ENCODE measurements around the gene CCDC184.
"Not testable (repeated sequence)": the region's sequence is repeated elsewhere in the genome, so short reads cannot be mapped to it uniquely, and the experiment has no call there.

The CCDC184 gene

DNA sequence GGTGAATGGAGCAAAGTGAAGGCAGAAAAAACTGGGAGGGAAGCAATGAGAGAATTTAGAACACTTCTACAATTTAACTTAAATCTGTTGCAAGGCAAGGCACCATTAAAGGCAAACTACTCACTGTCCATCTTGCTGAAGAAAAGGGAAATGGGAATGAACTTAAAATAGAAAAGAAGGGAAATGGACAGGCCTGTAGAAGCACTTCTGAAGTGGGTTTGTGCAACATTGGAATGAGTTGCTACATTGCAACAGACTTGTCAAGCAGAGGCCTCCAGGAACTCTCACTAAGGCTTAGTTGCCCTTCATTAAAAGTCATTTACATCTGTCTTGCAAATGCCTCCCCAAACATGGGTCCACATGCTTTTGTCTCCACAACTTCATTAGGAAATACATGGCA, 33.3 kb downstream of the CCDC184 start:
- TF ChIP-seq ZFX (IDR thresholded peaks at IDR 0.05; ENCODE audit: borderline replicate concordance): no peak
- TF ChIP-seq, protein P1, sequence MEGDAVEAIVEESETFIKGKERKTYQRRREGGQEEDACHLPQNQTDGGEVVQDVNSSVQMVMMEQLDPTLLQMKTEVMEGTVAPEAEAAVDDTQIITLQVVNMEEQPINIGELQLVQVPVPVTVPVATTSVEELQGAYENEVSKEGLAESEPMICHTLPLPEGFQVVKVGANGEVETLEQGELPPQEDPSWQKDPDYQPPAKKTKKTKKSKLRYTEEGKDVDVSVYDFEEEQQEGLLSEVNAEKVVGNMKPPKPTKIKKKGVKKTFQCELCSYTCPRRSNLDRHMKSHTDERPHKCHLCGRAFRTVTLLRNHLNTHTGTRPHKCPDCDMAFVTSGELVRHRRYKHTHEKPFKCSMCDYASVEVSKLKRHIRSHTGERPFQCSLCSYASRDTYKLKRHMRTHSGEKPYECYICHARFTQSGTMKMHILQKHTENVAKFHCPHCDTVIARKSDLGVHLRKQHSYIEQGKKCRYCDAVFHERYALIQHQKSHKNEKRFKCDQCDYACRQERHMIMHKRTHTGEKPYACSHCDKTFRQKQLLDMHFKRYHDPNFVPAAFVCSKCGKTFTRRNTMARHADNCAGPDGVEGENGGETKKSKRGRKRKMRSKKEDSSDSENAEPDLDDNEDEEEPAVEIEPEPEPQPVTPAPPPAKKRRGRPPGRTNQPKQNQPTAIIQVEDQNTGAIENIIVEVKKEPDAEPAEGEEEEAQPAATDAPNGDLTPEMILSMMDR (IDR thresholded peaks at IDR 0.05): no peak

GRCh38 chr12:48219631-48220030, 36.2 kb downstream of the CCDC184 start:
- H3K27ac ChIP-seq: no peak overlapping the region
- TF ChIP-seq, protein P1 (IDR thresholded peaks at IDR 0.05): no peak
- TF ChIP-seq ZFX (IDR thresholded peaks at IDR 0.05; ENCODE audit: borderline replicate concordance): no peak

More for the DNA sequence above, 33.3 kb downstream of the CCDC184 start:
- no peak overlapping the region for H3K27ac ChIP-seq

GRCh38 chr12:48220701-48221100, 37.3 kb downstream of the CCDC184 start:
- H3K27ac ChIP-seq: no peak overlapping the region
- TF ChIP-seq, protein P1 (IDR thresholded peaks at IDR 0.05): no peak
- no peak for TF ChIP-seq ZFX (IDR thresholded peaks at IDR 0.05; ENCODE audit: borderline replicate concordance)

DNA sequence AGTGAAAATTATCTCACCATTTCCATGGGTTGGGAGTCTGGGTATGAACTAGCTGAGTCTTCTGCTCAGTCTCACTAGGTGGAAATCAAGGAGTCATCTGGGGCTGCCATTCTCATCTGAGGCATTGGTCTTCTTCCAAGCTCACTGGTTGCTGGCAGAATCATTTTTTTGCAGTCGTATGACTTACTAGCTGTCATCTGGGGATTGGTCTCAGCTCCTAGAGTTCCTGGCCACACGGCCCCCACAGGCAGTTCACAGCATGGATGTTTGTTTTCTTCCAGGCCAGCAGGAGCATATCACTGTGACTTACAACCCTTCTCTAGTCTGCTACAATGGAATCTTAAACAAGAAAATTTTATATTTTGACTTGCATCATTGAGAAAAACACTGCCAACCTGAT, 38.2 kb downstream of the CCDC184 start:
- no peak for TF ChIP-seq ZFX (IDR thresholded peaks at IDR 0.05; ENCODE audit: borderline replicate concordance)
- TF ChIP-seq, protein P1 (IDR thresholded peaks at IDR 0.05): no peak
- H3K27ac ChIP-seq: no peak overlapping the region

- not testable (repeated sequence) for H3K27ac ChIP-seq
These were observed 41.1 kb downstream of the CCDC184 start for GRCh38 chr12:48224533-48224932.

- not testable (repeated sequence) for H3K27ac ChIP-seq
These were observed 47.9 kb downstream of the CCDC184 start for GRCh38 chr12:48231169-48231958.

Data from 22Rv1 (cell line).